H1 (cell line): ENCODE results near the gene SERPINB6. TPM values are rescaled to one million over a fixed set of nuclear protein-coding genes. Genes with fewer than 3 reads are reported as not detected.
A peak's percentile ranks its signal among the peaks of the same experiment; 100 is the strongest.

Experiments
- CTCF ChIA-PET: fragments of 300-600 bp; sonication (Branson Sonifier 250); formaldehyde crosslinking; loops from one replicate; lab custom pipeline; 2021; ENCODE audit not compliant: partially characterized antibody; lab: Charles Lee
- POLR2A ChIA-PET: fragments of 300-600 bp; sonication (Branson Sonifier 250); formaldehyde crosslinking; loops from one replicate; lab custom pipeline; 2021; ENCODE audit warnings: inconsistent platforms; ENCODE audit not compliant: partially characterized antibody; lab: Charles Lee
- DNase-seq, 2 experiments: peaks; one replicate each; pipeline versions ENCODE4 v3.0.0 to v3.0.0-alpha.2; 2010 to 2022; ENCODE audit warnings: low spot score in 2 of 2, low read depth in 1 of 2, mixed read lengths in 1 of 2
- FAIRE-seq: peaks from 2 replicates; lab custom pipeline; 2011; peaks lifted over from hg19 to GRCh38; lab: Jason Lieb, UNC
- H2AFZ ChIP-seq: 2 replicates; pipeline ENCODE4 v1.8.1; 2012; ENCODE audit warnings: low read length, inconsistent platforms
- H2AK5ac ChIP-seq: 2 replicates; pipeline ENCODE4 v1.6.1; 2013; ENCODE audit warnings: low read depth, low read length
- H2BK120ac ChIP-seq: replicated peaks from 2 replicates; pipeline ENCODE3; 2013; ENCODE audit warnings: low read depth, low read length, inconsistent platforms
- H2BK12ac ChIP-seq: 2 replicates; pipeline ENCODE4 v1.6.1; 2013; ENCODE audit warnings: low read depth, low read length
- H2BK15ac ChIP-seq: 2 replicates; pipeline ENCODE4 v1.6.1; 2013; ENCODE audit warnings: low read length
- H2BK20ac ChIP-seq: 2 replicates; pipeline ENCODE4 v1.6.1; 2013; ENCODE audit warnings: low read length
- H2BK5ac ChIP-seq: 2 replicates; pipeline ENCODE4 v1.6.1; 2013; ENCODE audit warnings: low read depth, low read length
- H3K14ac ChIP-seq: 2 replicates; pipeline ENCODE4 v1.6.1; 2013; ENCODE audit warnings: inconsistent platforms; ENCODE audit not compliant: insufficient read length
- H3K18ac ChIP-seq: 2 replicates; pipeline ENCODE4 v1.6.1; 2013; ENCODE audit warnings: low read length; ENCODE audit errors: extremely low read depth
- H3K23ac ChIP-seq: 2 replicates; pipeline ENCODE4 v1.6.1; 2013; ENCODE audit warnings: inconsistent platforms; ENCODE audit not compliant: insufficient read length
- H3K23me2 ChIP-seq: 2 replicates; pipeline ENCODE4 v1.6.1; 2013; ENCODE audit warnings: low read depth, low read length
- H3K27ac ChIP-seq: 2 replicates; pipeline ENCODE4 v1.6.1; 2011; ENCODE audit warnings: low read depth, low read length, inconsistent platforms
- H3K27me3 ChIP-seq, 4 experiments: replicated peaks in 1 of 4; 1 replicate in 1 of 4; 2 replicates in 3 of 4; pipeline versions ENCODE4 v1.6.1 to v1.8.1; 2011 to 2013; ENCODE audit warnings: low read length in 3 of 4, mild to moderate bottlenecking in 3 of 4, inconsistent platforms in 2 of 4, mixed read lengths in 2 of 4, moderate library complexity in 1 of 4; ENCODE audit not compliant: control insufficient read depth in 3 of 4, insufficient read depth in 3 of 4; ENCODE audit errors: extremely low read depth in 1 of 4
- H3K36me3 ChIP-seq, 4 experiments: 2 replicates each; pipeline versions ENCODE4 v1.6.1 to v1.8.1; 2011 to 2013; ENCODE audit warnings: mild to moderate bottlenecking in 4 of 4, low read length in 3 of 4, moderate library complexity in 2 of 4, control low read depth in 1 of 4, inconsistent platforms in 1 of 4; ENCODE audit not compliant: insufficient read depth in 4 of 4, control insufficient read depth in 2 of 4
- H3K4ac ChIP-seq: replicated peaks from 2 replicates; pipeline ENCODE3; 2013; ENCODE audit warnings: low read length, low read depth, mixed read lengths, inconsistent platforms; ENCODE audit not compliant: insufficient read length
- H3K4me1 ChIP-seq, 4 experiments: replicated peaks in 1 of 4; 1 replicate in 1 of 4; 2 replicates in 3 of 4; pipeline versions ENCODE4 v1.6.1 to v1.8.1; 2011 to 2013; ENCODE audit warnings: low read length in 3 of 4, inconsistent platforms in 2 of 4, mixed read lengths in 1 of 4; ENCODE audit not compliant: insufficient read depth in 4 of 4, control insufficient read depth in 3 of 4
- H3K4me2 ChIP-seq, 2 experiments: 2 replicates each; pipeline versions ENCODE4 v1.6.1 to v1.8.1; 2011 to 2013; ENCODE audit warnings: low read depth in 2 of 2, low read length in 2 of 2, control low read depth in 1 of 2, inconsistent platforms in 1 of 2, mild to moderate bottlenecking in 1 of 2; ENCODE audit not compliant: insufficient read depth in 1 of 2
- H3K4me3 ChIP-seq, 4 experiments: fragments of 200-600, 300-600 bp in 1 of 4; sonication (generic), shearing (Covaris generic), sonication (Bioruptor Twin) in 1 of 4; 2 replicates each; pipeline versions ENCODE4 v1.5.1 to v1.8.1; 2011 to 2016; ENCODE audit warnings: low read length in 4 of 4, low read depth in 3 of 4, control low read depth in 2 of 4, inconsistent platforms in 2 of 4, mild to moderate bottlenecking in 2 of 4, mixed read lengths in 1 of 4, moderate library complexity in 1 of 4; ENCODE audit not compliant: insufficient read depth in 2 of 4; ENCODE audit errors: extremely low read depth in 1 of 4
- H3K56ac ChIP-seq: replicated peaks from 2 replicates; pipeline ENCODE3; 2013; ENCODE audit warnings: low read depth, mild to moderate bottlenecking, mixed read lengths, low read length, inconsistent platforms; ENCODE audit not compliant: insufficient read length
- H3K79me1 ChIP-seq: 2 replicates; pipeline ENCODE4 v1.6.1; 2013; ENCODE audit warnings: low read depth, low read length, control low read depth
- H3K79me2 ChIP-seq, 2 experiments: 2 replicates each; pipeline versions ENCODE4 v1.6.1 to v1.8.1; 2012 to 2013; ENCODE audit warnings: low read length in 2 of 2, mild to moderate bottlenecking in 2 of 2, inconsistent platforms in 1 of 2; ENCODE audit not compliant: insufficient read depth in 2 of 2, control insufficient read depth in 1 of 2
- H3K9ac ChIP-seq, 4 experiments: replicated peaks in 1 of 4; 1 replicate in 1 of 4; 2 replicates in 3 of 4; pipeline versions ENCODE4 v1.6.1 to v1.8.1; 2011 to 2013; ENCODE audit warnings: low read depth in 3 of 4, low read length in 3 of 4, control low read depth in 2 of 4, mild to moderate bottlenecking in 2 of 4, moderate library complexity in 2 of 4, inconsistent platforms in 1 of 4; ENCODE audit errors: extremely low read depth in 1 of 4
- H3K9me3 ChIP-seq, 2 experiments: 2 replicates each; pipeline versions ENCODE4 v1.6.1 to v1.8.1; 2012 to 2013; ENCODE audit warnings: mild to moderate bottlenecking in 2 of 2, moderate library complexity in 2 of 2, control low read depth in 1 of 2, inconsistent platforms in 1 of 2, low read depth in 1 of 2, low read length in 1 of 2, mixed read lengths in 1 of 2; ENCODE audit not compliant: insufficient read depth in 2 of 2
- H4K20me1 ChIP-seq, 2 experiments: replicated peaks in 1 of 2; 2 replicates each; pipeline versions ENCODE3 to v1.8.1; 2011 to 2013; ENCODE audit warnings: inconsistent platforms in 2 of 2, low read length in 2 of 2, mild to moderate bottlenecking in 1 of 2; ENCODE audit not compliant: insufficient read depth in 2 of 2, control insufficient read depth in 1 of 2
- H4K5ac ChIP-seq: 2 replicates; pipeline ENCODE4 v1.6.1; 2013; ENCODE audit warnings: low read length, low read depth, mixed read lengths, inconsistent platforms; ENCODE audit not compliant: insufficient read length
- H4K8ac ChIP-seq: 2 replicates; pipeline ENCODE4 v1.8.0; 2013; ENCODE audit warnings: mild to moderate bottlenecking, moderate library complexity, low read length, inconsistent platforms; ENCODE audit not compliant: insufficient read depth; ENCODE audit errors: extremely low read depth
- H4K91ac ChIP-seq: replicated peaks from 2 replicates; pipeline ENCODE3; 2013; ENCODE audit warnings: low read length, mixed read lengths, inconsistent platforms; ENCODE audit not compliant: insufficient read length
- CBX8 ChIP-seq: fragments of 300-800, 300-1000 bp; sonication (generic); IDR thresholded peaks from 2 replicates; pipeline ENCODE4 v1.7.1; 2016; ENCODE audit warnings: low read depth, low read length, borderline replicate concordance
- EGR1 ChIP-seq: IDR thresholded peaks from 2 replicates; pipeline ENCODE4 v1.6.1; 2011; ENCODE audit warnings: low read depth, low read length, borderline replicate concordance
- RFX5 ChIP-seq: IDR thresholded peaks from 2 replicates; pipeline ENCODE4 v1.6.1; 2011; ENCODE audit warnings: low read depth, low read length, improper control_type of control experiment, borderline replicate concordance
- SP2 ChIP-seq: IDR thresholded peaks from 2 replicates; pipeline ENCODE4 v1.6.1; 2012; ENCODE audit warnings: mild to moderate bottlenecking, low read length, inconsistent platforms
- WGBS, 2 experiments: shearing (Covaris generic) in 1 of 2; methylation state at CpG; one replicate each; pipeline versions ENCODE4 v1.1.6 to v1.1.7; 2013 to 2015; ENCODE audit warnings: low lambda C conversion rate in 2 of 2, mixed read lengths in 2 of 2, inconsistent platforms in 1 of 2, low coverage in 1 of 2, missing lambda C conversion rate in 1 of 2; ENCODE audit not compliant: insufficient replicate concordance in 2 of 2, insufficient coverage in 1 of 2, insufficient read length in 1 of 2; ENCODE audit errors: extremely low coverage in 1 of 2, missing lambda C conversion rate in 1 of 2; 5-methylcytosine and 5-hydroxymethylcytosine counted together
- polyA plus RNA-seq, 7 experiments: library from polyadenylated mRNA; depleted of rRNA in 3 of 7; stranded (reverse) in 5 of 7; unstranded in 2 of 7; fragments of >200 nt in 5 of 7; fragments of 200-250 nt in 2 of 7; gene quantifications; 1 replicate in 5 of 7; 2 replicates in 1 of 7; 4 replicates in 1 of 7; pipeline versions ENCODE4 v1.2.1 to v1.2.3, GENCODE V29; 2011 to 2013; ENCODE audit warnings: missing spikeins in 2 of 7, mixed read lengths in 2 of 7
- total RNA-seq: library from RNA; stranded (reverse); fragmentation: NEBNext Ultra II Directional; extraction: Animal tissue kit (Norgen Biotek cat#: 25700); gene quantifications from 2 replicates; pipeline ENCODE4 v1.2.1, GENCODE V29; 2021

Gene SERPINB6
- total and polyA plus RNA-seq, 2 of the 8 experiments (the other 6 are each of a cell fraction or from before 2014, with no cell fraction given), result 27.2 to 29.4 TPM

DNA sequence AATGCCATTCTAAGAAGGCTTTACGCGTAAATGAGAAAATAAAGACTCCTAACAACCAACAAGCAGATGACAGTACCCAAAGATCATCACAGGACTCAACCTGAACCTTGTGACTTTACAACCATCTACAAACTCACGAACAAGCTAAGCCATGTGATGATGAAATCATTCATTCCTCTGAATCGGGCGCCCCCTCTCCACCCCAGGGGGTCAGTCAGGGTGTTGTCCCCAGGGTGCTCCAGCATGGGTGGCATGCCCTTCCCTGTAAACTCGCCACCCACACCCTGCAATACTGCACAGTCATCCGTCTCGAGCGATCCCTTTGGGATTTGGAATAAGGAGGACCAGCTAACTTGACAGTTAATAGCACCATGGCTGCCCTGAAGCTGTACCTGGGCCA lies 12.6 kb downstream of the SERPINB6 start:
- Histone ChIP-seq H3K36me3 (no peaks in the 10 kb centered on the region), H2AK5ac (no peak overlapping the region), H3K27me3 (no peaks in the 10 kb centered on the region), H2BK5ac (no peak overlapping the region), H4K5ac (no peak overlapping the region), H3K14ac (no peak overlapping the region), H4K8ac (peak overlapping the region; percentile 81; the same call in 1 of the 2 replicates), H2BK12ac (0 out of 2 replicates have a peak overlapping the region, but pooled peaks have one; percentile 42), H2BK20ac (no peak overlapping the region; the same call in 1 of the 2 replicates), H4K20me1 (no peaks in the 10 kb centered on the region), H3K27ac (no peak overlapping the region), H3K4me1 (peaks cover 16 to 23% (median 18%) of the 10 kb centered on the region in 4 experiments), H3K23me2 (no peaks in the 10 kb centered on the region), H2AFZ (no peak overlapping the region), H3K79me1 (peaks cover 2% of the 10 kb centered on the region; the same call in 1 of the 2 replicates), H3K9ac (no peak overlapping the region), H3K4me3 (no peak overlapping the region), H3K18ac (no peak overlapping the region), H3K23ac (no peak overlapping the region), H3K9me3 (no peaks in the 10 kb centered on the region), H3K4me2 (no peak overlapping the region), H3K4ac (no peak overlapping the region), H2BK120ac (no peak overlapping the region), H3K56ac (no peak overlapping the region), H4K91ac (no peak overlapping the region), H3K79me2 (no peaks in the 10 kb centered on the region), H2BK15ac (peak overlapping the region; percentile 84; the same call in 1 of the 2 replicates)
- CTCF ChIA-PET, result interaction anchor here (1.3 to 20.6 kb wide), 4 partner anchors 9 to 112 kb away, joined by 3 to 293 read pairs (median 73); no protein-coding TSS in a partner anchor
- no peak for FAIRE-seq
- 96% methylated on average over 9 of the region's 9 CpGs; no CpG with 5 or more reads in 1 of the 2 experiments for WGBS, 2 experiments
- POLR2A ChIA-PET, result interaction anchor here (0.6 to 1.2 kb wide), 3 partner anchors 13 to 183 kb away, joined by 3 to 4 read pairs (median 3); no protein-coding TSS in a partner anchor
- DNase-seq, result no peak
- TF ChIP-seq SP2, result no peak
- no peak for TF ChIP-seq EGR1
- TF ChIP-seq RFX5, result no peak
- no peak for TF ChIP-seq CBX8
